ENCODE results near the gene PAPPA.

PAPPA gene, protein sequence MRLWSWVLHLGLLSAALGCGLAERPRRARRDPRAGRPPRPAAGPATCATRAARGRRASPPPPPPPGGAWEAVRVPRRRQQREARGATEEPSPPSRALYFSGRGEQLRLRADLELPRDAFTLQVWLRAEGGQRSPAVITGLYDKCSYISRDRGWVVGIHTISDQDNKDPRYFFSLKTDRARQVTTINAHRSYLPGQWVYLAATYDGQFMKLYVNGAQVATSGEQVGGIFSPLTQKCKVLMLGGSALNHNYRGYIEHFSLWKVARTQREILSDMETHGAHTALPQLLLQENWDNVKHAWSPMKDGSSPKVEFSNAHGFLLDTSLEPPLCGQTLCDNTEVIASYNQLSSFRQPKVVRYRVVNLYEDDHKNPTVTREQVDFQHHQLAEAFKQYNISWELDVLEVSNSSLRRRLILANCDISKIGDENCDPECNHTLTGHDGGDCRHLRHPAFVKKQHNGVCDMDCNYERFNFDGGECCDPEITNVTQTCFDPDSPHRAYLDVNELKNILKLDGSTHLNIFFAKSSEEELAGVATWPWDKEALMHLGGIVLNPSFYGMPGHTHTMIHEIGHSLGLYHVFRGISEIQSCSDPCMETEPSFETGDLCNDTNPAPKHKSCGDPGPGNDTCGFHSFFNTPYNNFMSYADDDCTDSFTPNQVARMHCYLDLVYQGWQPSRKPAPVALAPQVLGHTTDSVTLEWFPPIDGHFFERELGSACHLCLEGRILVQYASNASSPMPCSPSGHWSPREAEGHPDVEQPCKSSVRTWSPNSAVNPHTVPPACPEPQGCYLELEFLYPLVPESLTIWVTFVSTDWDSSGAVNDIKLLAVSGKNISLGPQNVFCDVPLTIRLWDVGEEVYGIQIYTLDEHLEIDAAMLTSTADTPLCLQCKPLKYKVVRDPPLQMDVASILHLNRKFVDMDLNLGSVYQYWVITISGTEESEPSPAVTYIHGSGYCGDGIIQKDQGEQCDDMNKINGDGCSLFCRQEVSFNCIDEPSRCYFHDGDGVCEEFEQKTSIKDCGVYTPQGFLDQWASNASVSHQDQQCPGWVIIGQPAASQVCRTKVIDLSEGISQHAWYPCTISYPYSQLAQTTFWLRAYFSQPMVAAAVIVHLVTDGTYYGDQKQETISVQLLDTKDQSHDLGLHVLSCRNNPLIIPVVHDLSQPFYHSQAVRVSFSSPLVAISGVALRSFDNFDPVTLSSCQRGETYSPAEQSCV (N-terminal part only)

DNA sequence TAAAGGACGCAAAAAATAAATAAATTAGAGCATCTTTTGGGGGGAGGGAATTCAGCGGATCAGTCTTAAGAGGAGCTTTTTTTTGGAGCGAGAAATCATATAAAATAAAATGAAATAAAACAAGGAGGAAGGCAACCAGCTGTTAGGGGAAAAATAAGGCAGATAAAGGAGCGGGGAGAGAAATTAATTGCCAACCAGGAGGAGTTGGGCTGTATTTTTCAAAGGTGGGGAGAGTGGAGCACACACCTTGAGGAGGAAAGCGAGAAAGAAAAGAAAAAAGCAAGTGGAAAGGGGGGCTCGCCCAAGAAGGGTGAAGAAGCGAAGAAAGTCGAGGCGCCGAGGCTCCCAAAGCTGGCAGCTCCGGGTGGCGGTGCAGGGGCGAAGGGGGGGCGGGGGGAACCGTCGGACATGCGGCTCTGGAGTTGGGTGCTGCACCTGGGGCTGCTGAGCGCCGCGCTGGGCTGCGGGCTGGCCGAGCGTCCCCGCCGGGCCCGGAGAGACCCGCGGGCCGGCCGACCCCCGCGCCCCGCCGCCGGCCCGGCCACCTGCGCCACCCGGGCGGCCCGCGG is at the start of gene PAPPA:
TSS of gene PAPPA (plus strand) at position 27 of the 569 bp plus-strand sequence. CDS start at position 409, 382 bp downstream.
- CTCF ChIA-PET, result no interaction called here
- Mint-ChIP-seq H3K27ac (no peak within 1 kb of the TSS), H3K4me1 (peaks cover 6% of the 10 kb centered on the region), H3K4me3 (no peak within 1 kb of the TSS), H3K27me3 (peaks cover 75% of the 10 kb centered on the region), H3K9me3 (no peaks in the 10 kb centered on the region), H3K36me3 (no peaks in the 10 kb centered on the region)
- DNase-seq, result no peak

DNA sequence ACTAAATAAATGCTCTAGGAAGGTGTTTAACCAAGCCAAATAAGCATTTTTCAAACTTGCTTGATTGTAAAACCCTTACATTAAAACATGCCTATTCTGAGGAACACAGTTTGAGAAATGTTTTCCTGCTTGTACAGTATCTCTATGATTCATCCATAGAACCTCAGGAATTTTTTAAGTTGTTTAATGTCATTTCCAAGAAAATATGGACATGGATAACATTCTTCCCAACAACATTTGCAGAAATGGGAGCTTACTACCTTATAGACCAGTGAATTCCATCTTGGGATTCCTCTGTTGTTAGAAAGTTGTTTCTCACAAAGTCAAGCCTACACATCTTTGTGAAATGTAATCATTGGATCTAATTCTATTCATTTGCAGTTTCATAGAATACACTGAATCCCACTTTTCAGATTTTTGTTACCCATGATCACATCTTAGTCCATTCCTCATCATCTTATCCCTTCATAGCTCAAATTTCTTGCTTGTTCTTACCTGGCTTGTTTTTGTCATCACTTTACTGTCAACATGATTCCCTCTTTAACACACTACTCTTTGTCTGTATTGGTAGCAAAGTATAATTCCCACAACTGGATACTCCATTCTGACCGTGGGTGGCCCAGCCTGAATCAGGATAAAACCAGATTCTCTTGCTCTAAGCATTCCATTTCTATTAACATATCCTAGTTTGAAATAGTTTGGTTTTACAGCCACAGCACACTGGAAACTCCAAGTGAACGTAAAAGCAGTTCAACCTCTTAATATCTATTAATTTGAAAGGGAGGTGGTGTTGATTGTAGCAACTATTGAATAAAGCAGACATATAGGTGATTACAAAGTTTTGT is 49.4 kb upstream of the PAPPA start:
- Mint-ChIP-seq H3K4me3 (no peak overlapping the region), H3K9me3 (peaks cover 2% of the 10 kb centered on the region), H3K27me3 (no peaks in the 10 kb centered on the region), H3K36me3 (no peaks in the 10 kb centered on the region), H3K4me1 (no peaks in the 10 kb centered on the region), H3K27ac (no peak overlapping the region)
- no peak for DNase-seq
- CTCF ChIA-PET, result no interaction called here

DNA sequence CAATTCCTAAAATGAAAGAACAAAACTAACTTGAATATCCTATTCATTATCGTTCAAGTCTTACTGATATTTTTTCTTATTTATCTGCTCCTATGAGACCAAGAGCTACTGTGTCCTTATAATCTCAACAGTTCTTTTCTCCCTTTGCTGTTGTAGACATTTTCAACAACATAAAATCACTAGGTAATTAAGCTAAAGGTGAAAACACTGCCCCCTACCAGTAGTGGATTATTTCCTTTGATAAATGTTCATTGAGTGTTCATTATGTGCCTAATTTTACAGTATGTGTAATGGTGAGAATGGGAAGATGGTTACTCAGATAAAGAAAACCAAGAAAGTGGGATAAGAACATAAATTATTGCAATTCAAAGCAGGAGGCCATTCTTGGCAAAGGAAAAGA is 41.4 kb upstream of the PAPPA start:
- CTCF ChIA-PET, result no interaction called here
- no peaks in the 10 kb centered on the region for H3K27me3 Mint-ChIP-seq
- no peaks in the 10 kb centered on the region for H3K9me3 Mint-ChIP-seq
- no peaks in the 10 kb centered on the region for H3K36me3 Mint-ChIP-seq
- no peak overlapping the region for H3K27ac Mint-ChIP-seq
- H3K4me3 Mint-ChIP-seq, result no peak overlapping the region
- H3K4me1 Mint-ChIP-seq, result no peaks in the 10 kb centered on the region
- DNase-seq, result no peak

DNA sequence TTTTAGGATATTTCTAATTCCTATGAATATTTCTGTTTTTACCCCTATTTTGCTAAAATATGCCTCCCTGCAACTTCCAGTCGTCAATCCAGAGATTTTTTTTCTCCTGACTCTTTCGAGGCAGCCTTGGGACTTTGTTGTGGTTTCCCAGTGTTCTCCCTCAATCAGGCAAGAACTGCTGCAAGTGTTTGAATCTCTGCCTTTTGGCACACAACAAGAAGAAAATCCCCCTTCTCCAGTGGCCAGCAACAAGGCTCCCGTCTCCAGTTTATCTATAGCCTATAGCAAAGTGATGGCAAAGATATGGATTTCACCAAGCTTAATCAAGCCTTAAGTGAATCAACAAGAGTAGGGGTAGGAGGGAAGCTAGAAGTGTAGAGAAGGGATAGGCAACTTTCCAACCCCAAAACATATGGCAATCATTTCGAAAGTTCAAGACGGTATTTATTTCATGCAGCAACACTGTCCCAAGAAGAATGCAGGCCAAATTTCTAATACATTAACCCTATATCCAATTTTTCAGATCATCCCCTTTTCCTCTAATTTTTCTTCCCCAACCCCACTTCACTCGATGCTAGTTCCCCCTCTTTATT is 37.7 kb upstream of the PAPPA start:
- no peak for DNase-seq
- no peaks in the 10 kb centered on the region for H3K27me3 Mint-ChIP-seq
- CTCF ChIA-PET, result no interaction called here
- no peaks in the 10 kb centered on the region for H3K36me3 Mint-ChIP-seq
- peaks cover 19% of the 10 kb centered on the region for H3K9me3 Mint-ChIP-seq
- no peak overlapping the region for H3K27ac Mint-ChIP-seq
- no peaks in the 10 kb centered on the region for H3K4me1 Mint-ChIP-seq
- no peak overlapping the region for H3K4me3 Mint-ChIP-seq

DNA sequence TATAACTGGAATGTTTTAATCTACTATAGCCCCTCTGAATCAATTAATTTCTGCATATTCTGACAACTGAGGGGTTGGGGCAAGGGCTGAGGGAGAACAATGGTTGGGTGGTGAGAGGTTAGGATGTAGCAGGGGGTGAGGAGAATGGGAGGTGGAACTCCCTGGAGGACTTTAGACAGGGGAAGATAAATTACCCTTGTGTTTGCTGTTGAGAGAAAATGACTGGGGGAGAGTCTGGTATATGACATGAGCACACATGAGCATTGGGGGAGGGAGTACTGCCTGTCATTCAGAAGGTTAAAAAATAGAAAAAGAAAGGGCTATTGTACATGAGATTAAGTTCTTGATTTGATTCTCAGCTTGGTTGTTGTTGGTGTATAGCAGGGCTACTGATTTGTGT is 37.2 kb upstream of the PAPPA start:
- H3K27ac Mint-ChIP-seq, result no peak overlapping the region
- CTCF ChIA-PET, result no interaction called here
- no peak for DNase-seq
- H3K36me3 Mint-ChIP-seq, result no peaks in the 10 kb centered on the region
- no peak overlapping the region for H3K4me3 Mint-ChIP-seq
- no peaks in the 10 kb centered on the region for H3K27me3 Mint-ChIP-seq
- H3K9me3 Mint-ChIP-seq, result peaks cover 19% of the 10 kb centered on the region
- H3K4me1 Mint-ChIP-seq, result no peaks in the 10 kb centered on the region

DNA sequence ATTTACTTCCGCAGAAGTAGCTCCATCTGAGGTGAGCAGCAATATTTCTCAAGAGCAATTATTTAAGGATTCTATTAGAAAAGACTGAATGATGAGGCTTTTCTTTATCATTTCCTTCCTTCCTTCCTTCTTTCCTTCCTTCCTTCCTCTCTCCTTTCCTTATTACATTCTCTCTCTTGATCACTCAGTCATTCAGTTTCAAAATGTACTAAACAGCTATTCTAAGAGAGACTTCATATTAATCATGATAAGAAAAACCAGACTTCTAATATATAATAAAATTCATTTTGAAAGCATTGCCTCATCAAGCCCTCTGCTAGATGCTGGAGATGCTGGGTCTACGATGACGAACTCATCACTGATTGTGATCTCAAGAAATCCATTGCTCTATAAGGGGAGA is 30.4 kb upstream of the PAPPA start:
- Mint-ChIP-seq H3K36me3 (no peaks in the 10 kb centered on the region), H3K27ac (no peak overlapping the region), H3K4me1 (no peaks in the 10 kb centered on the region), H3K9me3 (peaks cover 17% of the 10 kb centered on the region), H3K27me3 (no peaks in the 10 kb centered on the region), H3K4me3 (no peak overlapping the region)
- DNase-seq, result no peak
- CTCF ChIA-PET, result no interaction called here

DNA sequence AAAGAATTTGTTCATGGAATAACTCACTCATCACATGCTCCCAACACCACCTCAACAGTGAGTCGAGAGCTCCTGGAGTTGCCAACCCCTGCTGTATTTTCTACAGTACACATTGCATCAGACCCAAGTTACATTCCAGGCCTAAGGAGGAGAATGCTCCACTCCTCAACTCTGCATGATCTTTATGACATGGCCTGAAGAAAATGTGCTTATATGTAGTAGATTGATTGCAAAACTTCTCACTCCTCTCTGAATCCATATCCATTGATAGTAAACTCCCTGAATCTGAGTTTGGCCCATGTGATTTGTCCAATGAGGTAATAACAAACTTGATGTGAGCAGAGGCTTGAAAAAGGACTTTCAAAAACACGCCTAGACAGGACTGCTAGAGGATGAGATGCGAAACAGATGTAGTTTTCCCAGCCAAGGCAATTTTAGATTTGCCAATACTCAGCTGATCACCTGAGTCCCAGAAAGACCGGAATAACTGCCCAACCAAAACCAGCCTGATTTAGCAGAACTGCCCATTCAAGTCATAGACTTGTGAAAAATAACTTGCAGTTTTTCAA is 29.0 kb upstream of the PAPPA start:
- CTCF ChIA-PET, result no interaction called here
- no peaks in the 10 kb centered on the region for H3K4me1 Mint-ChIP-seq
- DNase-seq, result no peak
- no peak overlapping the region for H3K4me3 Mint-ChIP-seq
- peaks cover 9% of the 10 kb centered on the region for H3K9me3 Mint-ChIP-seq
- H3K36me3 Mint-ChIP-seq, result no peaks in the 10 kb centered on the region
- H3K27me3 Mint-ChIP-seq, result no peaks in the 10 kb centered on the region
- no peak overlapping the region for H3K27ac Mint-ChIP-seq

DNA sequence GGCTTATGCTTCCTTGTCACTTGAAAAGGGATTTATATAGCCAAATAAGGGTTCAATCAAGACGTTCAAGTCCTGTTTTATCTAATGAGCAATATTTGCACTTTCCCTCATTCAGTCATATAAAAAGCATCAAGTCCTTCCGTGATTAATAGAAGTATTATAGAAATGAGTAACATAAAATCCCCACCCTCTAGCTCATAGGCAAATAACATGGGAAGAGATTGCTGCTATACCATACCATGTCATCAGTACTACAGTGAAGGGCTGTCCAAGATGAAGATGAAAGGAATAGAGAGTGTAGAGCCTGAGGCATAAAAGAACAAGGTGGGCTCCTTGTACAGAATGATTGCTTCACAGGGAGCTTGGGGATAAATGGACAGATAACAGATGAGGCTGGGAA is 20.4 kb upstream of the PAPPA start:
- no peak overlapping the region for H3K27ac Mint-ChIP-seq
- H3K9me3 Mint-ChIP-seq, result peaks cover 2% of the 10 kb centered on the region
- CTCF ChIA-PET, result no interaction called here
- H3K4me3 Mint-ChIP-seq, result no peak overlapping the region
- no peaks in the 10 kb centered on the region for H3K27me3 Mint-ChIP-seq
- DNase-seq, result no peak
- H3K4me1 Mint-ChIP-seq, result no peaks in the 10 kb centered on the region
- no peaks in the 10 kb centered on the region for H3K36me3 Mint-ChIP-seq

DNA sequence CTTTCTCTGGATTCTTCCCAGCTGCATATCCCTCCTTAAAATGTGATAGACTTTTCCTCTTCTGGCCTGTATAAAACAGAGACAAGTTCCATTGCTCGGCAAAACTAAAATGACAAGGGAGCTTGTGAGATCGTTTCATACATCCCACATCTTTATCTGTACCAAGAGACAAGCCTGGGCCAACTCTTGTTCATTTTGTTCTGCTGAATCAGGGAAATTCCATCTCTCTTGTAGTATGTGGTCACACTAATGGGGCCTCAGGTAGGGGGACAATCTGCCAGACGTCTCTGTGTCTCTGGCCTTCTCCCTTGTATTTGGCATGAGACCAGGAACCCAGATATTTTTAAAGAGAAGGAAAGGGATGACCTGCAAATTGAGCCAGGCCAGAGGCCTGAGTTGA is 18.6 kb upstream of the PAPPA start:
- CTCF ChIA-PET, result no interaction called here
- H3K27ac Mint-ChIP-seq, result no peak overlapping the region
- H3K4me1 Mint-ChIP-seq, result no peaks in the 10 kb centered on the region
- no peak for DNase-seq
- no peaks in the 10 kb centered on the region for H3K27me3 Mint-ChIP-seq
- H3K4me3 Mint-ChIP-seq, result no peak overlapping the region
- peaks cover 2% of the 10 kb centered on the region for H3K9me3 Mint-ChIP-seq
- no peaks in the 10 kb centered on the region for H3K36me3 Mint-ChIP-seq

DNA sequence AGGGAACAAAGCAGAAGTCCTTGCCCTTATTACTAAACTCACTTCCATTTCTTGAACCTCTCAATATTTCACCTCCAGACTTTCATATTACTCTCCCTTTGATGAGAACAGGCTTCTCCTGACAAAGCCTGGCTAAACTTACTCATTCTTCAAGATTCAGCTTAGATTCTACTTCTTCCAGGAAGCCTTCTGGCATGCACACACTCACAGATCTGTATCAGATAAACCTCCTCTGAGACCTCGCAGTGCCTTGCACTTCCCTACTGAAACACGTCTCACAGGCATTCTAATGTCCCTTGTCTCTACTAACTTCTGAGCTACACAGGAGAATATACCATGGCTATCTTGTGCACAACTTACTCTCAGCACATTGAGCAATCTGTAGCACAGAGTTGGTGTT is 16.6 kb upstream of the PAPPA start:
- no peak overlapping the region for H3K27ac Mint-ChIP-seq

DNA sequence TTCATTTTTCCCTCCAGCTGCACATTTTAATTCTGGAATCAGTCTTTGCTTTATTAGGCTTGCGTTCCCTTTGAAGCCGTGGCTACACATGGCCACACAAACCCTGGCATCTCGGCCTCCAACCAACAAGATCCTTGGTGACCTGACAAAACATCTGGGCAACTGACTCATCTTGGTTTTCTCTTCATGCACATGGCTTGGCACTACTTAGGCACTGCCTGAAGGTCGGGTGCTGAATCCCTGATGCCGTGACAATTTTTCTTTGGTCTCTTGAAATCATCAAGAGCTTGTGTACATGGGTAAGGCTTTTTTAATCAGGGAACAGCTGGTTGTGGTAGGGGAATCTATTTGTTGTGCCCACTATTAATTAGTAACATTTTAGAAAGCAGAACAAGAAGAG is 16.0 kb upstream of the PAPPA start:
- CTCF ChIA-PET, result no interaction called here
- no peak for DNase-seq
- no peaks in the 10 kb centered on the region for H3K27me3 Mint-ChIP-seq
- H3K27ac Mint-ChIP-seq, result no peak overlapping the region
- H3K4me1 Mint-ChIP-seq, result no peaks in the 10 kb centered on the region
- no peaks in the 10 kb centered on the region for H3K36me3 Mint-ChIP-seq
- no peak overlapping the region for H3K4me3 Mint-ChIP-seq
- peaks cover 2% of the 10 kb centered on the region for H3K9me3 Mint-ChIP-seq

More for the DNA sequence above, 16.6 kb upstream of the PAPPA start:
- CTCF ChIA-PET, result no interaction called here
- Mint-ChIP-seq H3K36me3 (no peaks in the 10 kb centered on the region), H3K4me3 (no peak overlapping the region), H3K9me3 (peaks cover 2% of the 10 kb centered on the region), H3K27me3 (no peaks in the 10 kb centered on the region), H3K4me1 (no peaks in the 10 kb centered on the region)
- DNase-seq, result no peak

DNA sequence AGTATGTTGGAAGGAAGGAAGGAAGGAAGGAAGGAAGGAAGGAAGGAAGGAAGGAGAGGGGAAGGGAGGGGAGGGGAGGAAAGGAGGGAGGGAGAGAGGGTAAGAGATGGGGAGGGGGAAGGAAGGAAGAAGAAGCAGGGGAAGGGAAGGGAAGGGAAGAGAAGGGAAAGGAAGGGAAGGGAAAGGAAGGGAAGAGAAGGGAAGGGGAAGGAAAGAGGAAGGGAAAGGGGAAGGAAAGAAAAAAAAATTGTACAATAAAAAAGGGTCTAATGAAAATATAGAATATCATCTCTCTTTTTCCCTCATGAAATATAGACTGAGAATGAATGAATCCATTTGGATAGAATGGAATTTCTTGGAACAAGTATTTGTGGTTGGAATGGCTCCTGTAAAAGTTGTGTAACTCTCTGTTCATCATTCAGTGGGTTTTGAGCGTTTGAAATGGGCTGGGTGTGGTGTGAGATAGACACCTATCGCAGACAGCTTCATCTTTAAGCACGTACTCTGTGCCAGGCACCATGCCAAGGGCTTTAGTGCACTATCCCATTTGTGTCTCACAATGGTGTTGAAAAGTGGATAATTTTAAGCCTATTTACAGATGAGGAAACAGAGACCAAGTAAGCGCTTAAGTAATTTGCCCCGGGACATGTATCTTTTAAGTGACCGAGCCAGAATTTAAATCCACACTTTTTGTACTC is 11.6 kb upstream of the PAPPA start:
- CTCF ChIA-PET, result no interaction called here
- Mint-ChIP-seq H3K27me3 (no peaks in the 10 kb centered on the region), H3K9me3 (no peaks in the 10 kb centered on the region), H3K27ac (no peak overlapping the region), H3K4me3 (no peak overlapping the region), H3K36me3 (no peaks in the 10 kb centered on the region), H3K4me1 (no peaks in the 10 kb centered on the region)
- no peak for DNase-seq

Measured in activated naive CD4-positive, alpha-beta T cell treated with anti-CD3 and anti-CD28 coated beads, Interleukin-2, amount 10 ng/mL, durations not matched to agents 7 days and 5 days (primary cell).